OCI-LY3 (cell line): ENCODE data around the gene SLC28A3.

Source experiments
- EZH2phosphoT487 ChIP-seq: fragments of 200-600 bp; shearing (Covaris generic); IDR thresholded peaks from 2 replicates; pipeline ENCODE4 v1.6.1; 2018; ENCODE audit warnings: antibody characterized with exemption, mixed run types, low read depth
- TF ChIP-seq, protein P1 (sequence below): fragments of 200-600, 300-600 bp; sonication (generic); IDR thresholded peaks from 2 replicates; pipeline ENCODE4 v1.5.1; 2014; ENCODE audit warnings: antibody characterized with exemption, low read length, low read depth

DNA sequence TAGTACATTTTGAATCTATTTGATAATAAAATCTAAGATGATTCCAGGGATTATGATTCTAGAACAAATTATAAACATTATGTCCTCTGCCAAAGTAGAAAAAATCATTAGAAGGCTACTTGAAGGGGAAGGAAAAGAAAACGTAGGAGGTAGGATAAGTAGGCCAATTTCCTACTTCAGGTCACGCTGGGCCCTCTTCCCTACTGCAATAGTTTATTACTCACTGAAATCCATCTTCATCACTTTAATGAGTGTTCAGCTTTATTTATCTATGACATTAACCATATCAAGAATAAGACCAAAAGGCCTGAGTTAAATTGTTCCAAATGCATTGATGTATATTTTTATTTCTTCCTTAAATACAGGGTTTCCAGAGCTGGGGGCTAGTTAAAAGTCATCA is 21.6 kb downstream of the SLC28A3 start:
- TF ChIP-seq, protein P1, sequence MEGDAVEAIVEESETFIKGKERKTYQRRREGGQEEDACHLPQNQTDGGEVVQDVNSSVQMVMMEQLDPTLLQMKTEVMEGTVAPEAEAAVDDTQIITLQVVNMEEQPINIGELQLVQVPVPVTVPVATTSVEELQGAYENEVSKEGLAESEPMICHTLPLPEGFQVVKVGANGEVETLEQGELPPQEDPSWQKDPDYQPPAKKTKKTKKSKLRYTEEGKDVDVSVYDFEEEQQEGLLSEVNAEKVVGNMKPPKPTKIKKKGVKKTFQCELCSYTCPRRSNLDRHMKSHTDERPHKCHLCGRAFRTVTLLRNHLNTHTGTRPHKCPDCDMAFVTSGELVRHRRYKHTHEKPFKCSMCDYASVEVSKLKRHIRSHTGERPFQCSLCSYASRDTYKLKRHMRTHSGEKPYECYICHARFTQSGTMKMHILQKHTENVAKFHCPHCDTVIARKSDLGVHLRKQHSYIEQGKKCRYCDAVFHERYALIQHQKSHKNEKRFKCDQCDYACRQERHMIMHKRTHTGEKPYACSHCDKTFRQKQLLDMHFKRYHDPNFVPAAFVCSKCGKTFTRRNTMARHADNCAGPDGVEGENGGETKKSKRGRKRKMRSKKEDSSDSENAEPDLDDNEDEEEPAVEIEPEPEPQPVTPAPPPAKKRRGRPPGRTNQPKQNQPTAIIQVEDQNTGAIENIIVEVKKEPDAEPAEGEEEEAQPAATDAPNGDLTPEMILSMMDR, result no peak
- TF ChIP-seq EZH2phosphoT487, result no peak
